ENCODE measurements around the gene TMEM132A.

TMEM132A gene

GRCh38 chr11:60923326-60923725 is 934 bp upstream of the TMEM132A start:
- DNase-seq (ENCODE audit: low read depth, low spot score): no peak

GRCh38 chr11:60923800-60924109 is 505 bp upstream of the TMEM132A start:
- no peak for DNase-seq (ENCODE audit: low read depth, low spot score)

- no peak for DNase-seq (ENCODE audit: low read depth, low spot score)
These were observed 920 bp downstream of the TMEM132A start for GRCh38 chr11:60924906-60925853.

GRCh38 chr11:60925868-60926267 is 1.6 kb downstream of the TMEM132A start:
- DNase-seq (ENCODE audit: low read depth, low spot score): no peak

GRCh38 chr11:60926500-60926899 is 2.2 kb downstream of the TMEM132A start:
- no peak for DNase-seq (ENCODE audit: low read depth, low spot score)

GRCh38 chr11:60927061-60927592 is 2.9 kb downstream of the TMEM132A start:
- no peak for DNase-seq (ENCODE audit: low read depth, low spot score)

- DNase-seq (ENCODE audit: low read depth, low spot score): no peak
These were observed 3.3 kb downstream of the TMEM132A start for GRCh38 chr11:60927600-60927999.

GRCh38 chr11:60928563-60929001 is 4.3 kb downstream of the TMEM132A start:
- DNase-seq (ENCODE audit: low read depth, low spot score): no peak

- no peak for DNase-seq (ENCODE audit: low read depth, low spot score)
These were observed 5.5 kb downstream of the TMEM132A start for GRCh38 chr11:60929764-60930163.

GRCh38 chr11:60930394-60930793 is 6.1 kb downstream of the TMEM132A start:
- no peak for DNase-seq (ENCODE audit: low read depth, low spot score)

- no peak for DNase-seq (ENCODE audit: low read depth, low spot score)
These were observed 7.7 kb downstream of the TMEM132A start for GRCh38 chr11:60931917-60932316.

- no peak for DNase-seq (ENCODE audit: low read depth, low spot score)
These were observed 8.5 kb downstream of the TMEM132A start for GRCh38 chr11:60932605-60933356.

- no peak for DNase-seq (ENCODE audit: low read depth, low spot score)
These were observed 9.3 kb downstream of the TMEM132A start for GRCh38 chr11:60933416-60934123.

GRCh38 chr11:60934124-60934789 is 10.0 kb downstream of the TMEM132A start:
- DNase-seq (ENCODE audit: low read depth, low spot score): no peak

- DNase-seq (ENCODE audit: low read depth, low spot score): no peak
These were observed 10.7 kb downstream of the TMEM132A start for GRCh38 chr11:60934790-60935605.

GRCh38 chr11:60935676-60936442 is 11.6 kb downstream of the TMEM132A start:
- no peak for DNase-seq (ENCODE audit: low read depth, low spot score)

GRCh38 chr11:60936467-60937143 is 12.3 kb downstream of the TMEM132A start:
- no peak for DNase-seq (ENCODE audit: low read depth, low spot score)

GRCh38 chr11:60937144-60937527 is 12.9 kb downstream of the TMEM132A start:
- DNase-seq (ENCODE audit: low read depth, low spot score): no peak

- no peak for DNase-seq (ENCODE audit: low read depth, low spot score)
These were observed 13.6 kb downstream of the TMEM132A start for GRCh38 chr11:60937811-60938210.
